HepG2 (cell line): ENCODE data around the gene ANAPC2. TPM values are rescaled to one million over a fixed set of nuclear protein-coding genes. Genes with fewer than 3 reads are reported as not detected.

Experiments
- CAMTA2 ChIP-seq: sonication (generic); formaldehyde crosslinking; IDR thresholded peaks from 2 replicates; pipeline ENCODE4 v1.4.0; 2020; ENCODE audit warnings: mild to moderate bottlenecking, missing genetic modification reagents, borderline replicate concordance
- FIP1L1 ChIP-seq: fragments of 200-400 bp; formaldehyde crosslinking; IDR thresholded peaks from 2 replicates; pipeline ENCODE4 v1.6.1; 2018; ENCODE audit warnings: low read depth, mild to moderate bottlenecking, low read length, moderate library complexity, borderline replicate concordance; ENCODE audit not compliant: insufficient read depth
- GATA4 ChIP-seq: sonication (generic); IDR thresholded peaks from 2 replicates; pipeline ENCODE4 v1.6.1; 2016; ENCODE audit warnings: antibody characterized with exemption, low read depth, borderline replicate concordance
- HMG20A ChIP-seq: IDR thresholded peaks from 2 replicates; pipeline ENCODE4 v1.6.1; 2016; ENCODE audit warnings: borderline replicate concordance
- JUND ChIP-seq: sonication (generic); formaldehyde crosslinking; IDR thresholded peaks from 2 replicates; pipeline ENCODE4 v1.8.0; 2022; ENCODE audit warnings: mild to moderate bottlenecking, missing genetic modification reagents
- MTF1 ChIP-seq: sonication (generic); formaldehyde crosslinking; IDR thresholded peaks from 2 replicates; pipeline ENCODE4 v1.5.0; 2020; ENCODE audit warnings: missing genetic modification reagents
- NONO ChIP-seq, 2 experiments: fragments of 450-650 bp in 1 of 2; sonication (generic) in 1 of 2; formaldehyde crosslinking in 1 of 2; IDR thresholded peaks in 1 of 2; conservative IDR thresholded peaks in 1 of 2; 2 replicates each; pipeline versions ENCODE4 v1.6.1 to v1.8.0; 2017 to 2022; ENCODE audit warnings: mild to moderate bottlenecking in 1 of 2, missing genetic modification reagents in 1 of 2, moderate library complexity in 1 of 2
- SMAD3 ChIP-seq: sonication (generic); formaldehyde crosslinking; IDR thresholded peaks from 2 replicates; pipeline ENCODE4 v1.4.0; 2020; ENCODE audit warnings: missing genetic modification reagents
- TMF1 ChIP-seq: sonication (generic); formaldehyde crosslinking; IDR thresholded peaks from 2 replicates; pipeline ENCODE4 v1.8.1; 2022; ENCODE audit warnings: low read depth, missing genetic modification reagents
- ZNF101 ChIP-seq: sonication (generic); formaldehyde crosslinking; IDR thresholded peaks from 2 replicates; pipeline ENCODE4 v1.4.0; 2020; ENCODE audit warnings: mild to moderate bottlenecking, low read depth, missing genetic modification reagents, borderline replicate concordance
- ZNF33A ChIP-seq: sonication (generic); formaldehyde crosslinking; IDR thresholded peaks from 2 replicates; pipeline ENCODE4 v1.5.1; 2020; ENCODE audit warnings: missing genetic modification reagents, mild to moderate bottlenecking, moderate library complexity, borderline replicate concordance
- ZNF431 ChIP-seq: sonication (generic); formaldehyde crosslinking; IDR thresholded peaks from 2 replicates; pipeline ENCODE4 v1.9.0; 2022; ENCODE audit warnings: missing genetic modification reagents, low read depth, mild to moderate bottlenecking, borderline replicate concordance
- ZNF7 ChIP-seq: IDR thresholded peaks from 2 replicates; pipeline ENCODE4 v1.6.1; 2016; ENCODE audit warnings: missing biosample characterization, missing genetic modification reagents
- polyA plus RNA-seq, 8 experiments: library from polyadenylated mRNA; depleted of rRNA in 3 of 8; stranded (reverse) in 7 of 8; unstranded in 1 of 8; fragments of >200 nt; fragmentation: Illumina TruSeq in 4 of 8; extraction: Trizol in 4 of 8; gene quantifications; 2 replicates each; pipeline versions ENCODE4 v1.2.1 to v1.2.3, GENCODE V29; 2011 to 2016; ENCODE audit warnings: low read depth in 4 of 8, missing spikeins in 1 of 8, mixed read lengths in 1 of 8; ENCODE audit not compliant: insufficient read depth in 1 of 8
- total RNA-seq, 5 experiments: library from RNA; depleted of rRNA; stranded (reverse); fragments of >200 nt; fragmentation: Illumina TruSeq; extraction: Trizol; gene quantifications; 2 replicates each; pipeline ENCODE4 v1.2.3, GENCODE V29; 2016; ENCODE audit warnings: low read depth in 1 of 5
- TF ChIP-seq, protein P1 (sequence below): sonication (generic); formaldehyde crosslinking; IDR thresholded peaks from 2 replicates; pipeline ENCODE4 v1.4.0; 2020; ENCODE audit warnings: missing genetic modification reagents
- TF ChIP-seq, protein P2 (sequence below): sonication (generic); formaldehyde crosslinking; conservative IDR thresholded peaks from 2 replicates; pipeline ENCODE4 v1.8.1; 2023; ENCODE audit warnings: missing genetic modification reagents
- TF ChIP-seq, protein P3 (sequence below): IDR thresholded peaks from 2 replicates; pipeline ENCODE4 v1.6.1; 2016
- TF ChIP-seq, protein P4 (sequence below): sonication (generic); formaldehyde crosslinking; IDR thresholded peaks from 2 replicates; pipeline ENCODE4 v1.9.0; 2021; ENCODE audit warnings: missing genetic modification reagents, borderline replicate concordance
- TF ChIP-seq, protein P5 (sequence below): sonication (generic); formaldehyde crosslinking; IDR thresholded peaks from 2 replicates; pipeline ENCODE4 v1.4.0; 2020; ENCODE audit warnings: mild to moderate bottlenecking, missing genetic modification reagents
- TF ChIP-seq, protein P6 (sequence below): sonication (generic); formaldehyde crosslinking; IDR thresholded peaks from 2 replicates; pipeline ENCODE4 v1.5.1; 2020; ENCODE audit warnings: missing genetic modification reagents, mild to moderate bottlenecking, borderline replicate concordance

ANAPC2 gene
- total and polyA plus RNA-seq, 2 of the 13 experiments (the other 11 are each of a cell fraction or from before 2014, with no cell fraction given): 12.3 to 15.4 TPM

DNA sequence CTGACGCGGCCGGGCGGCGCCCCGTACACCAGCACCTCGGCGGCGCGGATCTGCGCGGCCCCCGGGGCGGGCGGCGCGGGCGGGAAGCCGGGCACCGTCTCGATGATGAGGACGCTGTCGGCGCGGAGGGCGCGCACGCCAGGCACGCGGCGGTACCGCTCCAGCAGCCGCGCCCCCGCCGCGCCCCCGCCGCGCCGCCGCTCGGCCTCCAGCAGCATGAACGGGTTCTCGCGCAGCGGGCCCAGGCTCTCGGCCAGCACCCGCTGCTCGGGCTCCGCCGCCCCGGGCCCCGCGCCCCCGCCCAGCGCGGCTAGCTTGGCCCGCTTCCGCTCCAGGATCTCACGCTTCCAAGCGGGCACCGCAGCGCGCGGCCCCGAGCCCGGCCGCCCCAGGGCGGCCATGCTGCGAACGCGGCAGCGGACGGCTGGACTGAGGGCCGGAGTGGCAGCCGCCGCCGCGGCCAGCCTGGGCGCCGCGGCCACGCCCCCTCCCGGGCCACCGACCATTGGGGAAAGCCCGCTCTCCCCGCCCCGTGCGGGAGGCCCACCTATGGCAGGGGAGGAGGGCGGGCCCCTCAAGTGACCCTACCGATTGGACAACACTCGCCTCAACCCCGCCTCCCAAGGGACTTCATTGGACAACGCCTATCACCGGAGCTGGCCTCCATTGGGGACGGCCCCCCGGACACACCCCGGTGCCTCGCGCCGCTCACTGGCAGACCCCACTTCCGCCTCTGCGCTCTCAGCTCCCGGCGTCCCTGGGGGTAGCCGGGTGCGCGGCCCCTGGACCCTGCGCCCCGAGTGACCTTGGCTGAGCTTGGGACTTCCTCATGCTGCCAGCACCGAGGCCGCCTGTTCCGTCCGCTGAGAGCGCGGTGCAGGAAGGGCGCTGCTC is 12.2 kb upstream of the ANAPC2 start, which contains the start of gene TPRN (continued):
- TF ChIP-seq NONO (IDR thresholded peaks at IDR 0.05) (no peak), NONO (CRISPR knock-in tag; conservative IDR thresholded peaks at IDR 0.05) (peak; percentile 94), GATA4 (0 out of 2 replicates have a peak, but pooled peaks have one; percentile 15), SMAD3 (CRISPR knock-in tag) (peak; percentile 79; the same call in 1 of the 2 replicates), TMF1 (CRISPR knock-in tag) (no peak; the same call in 1 of the 2 replicates), ZNF33A (CRISPR knock-in tag) (0 out of 2 replicates have a peak, but pooled peaks have one; percentile 31), CAMTA2 (CRISPR knock-in tag) (no peak), HMG20A (no peak), MTF1 (0 out of 2 replicates have a peak, but pooled peaks have one; percentile 16), FIP1L1 (no peak), JUND (CRISPR knock-in tag) (no peak), ZNF7 (no peak), ZNF431 (CRISPR knock-in tag) (no peak), ZNF101 (CRISPR knock-in tag) (no peak)
- TF ChIP-seq, protein P1, sequence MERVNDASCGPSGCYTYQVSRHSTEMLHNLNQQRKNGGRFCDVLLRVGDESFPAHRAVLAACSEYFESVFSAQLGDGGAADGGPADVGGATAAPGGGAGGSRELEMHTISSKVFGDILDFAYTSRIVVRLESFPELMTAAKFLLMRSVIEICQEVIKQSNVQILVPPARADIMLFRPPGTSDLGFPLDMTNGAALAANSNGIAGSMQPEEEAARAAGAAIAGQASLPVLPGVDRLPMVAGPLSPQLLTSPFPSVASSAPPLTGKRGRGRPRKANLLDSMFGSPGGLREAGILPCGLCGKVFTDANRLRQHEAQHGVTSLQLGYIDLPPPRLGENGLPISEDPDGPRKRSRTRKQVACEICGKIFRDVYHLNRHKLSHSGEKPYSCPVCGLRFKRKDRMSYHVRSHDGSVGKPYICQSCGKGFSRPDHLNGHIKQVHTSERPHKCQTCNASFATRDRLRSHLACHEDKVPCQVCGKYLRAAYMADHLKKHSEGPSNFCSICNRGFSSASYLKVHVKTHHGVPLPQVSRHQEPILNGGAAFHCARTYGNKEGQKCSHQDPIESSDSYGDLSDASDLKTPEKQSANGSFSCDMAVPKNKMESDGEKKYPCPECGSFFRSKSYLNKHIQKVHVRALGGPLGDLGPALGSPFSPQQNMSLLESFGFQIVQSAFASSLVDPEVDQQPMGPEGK (CRISPR knock-in tag): peak; percentile 94
- TF ChIP-seq, protein P2, sequence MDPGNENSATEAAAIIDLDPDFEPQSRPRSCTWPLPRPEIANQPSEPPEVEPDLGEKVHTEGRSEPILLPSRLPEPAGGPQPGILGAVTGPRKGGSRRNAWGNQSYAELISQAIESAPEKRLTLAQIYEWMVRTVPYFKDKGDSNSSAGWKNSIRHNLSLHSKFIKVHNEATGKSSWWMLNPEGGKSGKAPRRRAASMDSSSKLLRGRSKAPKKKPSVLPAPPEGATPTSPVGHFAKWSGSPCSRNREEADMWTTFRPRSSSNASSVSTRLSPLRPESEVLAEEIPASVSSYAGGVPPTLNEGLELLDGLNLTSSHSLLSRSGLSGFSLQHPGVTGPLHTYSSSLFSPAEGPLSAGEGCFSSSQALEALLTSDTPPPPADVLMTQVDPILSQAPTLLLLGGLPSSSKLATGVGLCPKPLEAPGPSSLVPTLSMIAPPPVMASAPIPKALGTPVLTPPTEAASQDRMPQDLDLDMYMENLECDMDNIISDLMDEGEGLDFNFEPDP: no peak
- TF ChIP-seq, protein P3, sequence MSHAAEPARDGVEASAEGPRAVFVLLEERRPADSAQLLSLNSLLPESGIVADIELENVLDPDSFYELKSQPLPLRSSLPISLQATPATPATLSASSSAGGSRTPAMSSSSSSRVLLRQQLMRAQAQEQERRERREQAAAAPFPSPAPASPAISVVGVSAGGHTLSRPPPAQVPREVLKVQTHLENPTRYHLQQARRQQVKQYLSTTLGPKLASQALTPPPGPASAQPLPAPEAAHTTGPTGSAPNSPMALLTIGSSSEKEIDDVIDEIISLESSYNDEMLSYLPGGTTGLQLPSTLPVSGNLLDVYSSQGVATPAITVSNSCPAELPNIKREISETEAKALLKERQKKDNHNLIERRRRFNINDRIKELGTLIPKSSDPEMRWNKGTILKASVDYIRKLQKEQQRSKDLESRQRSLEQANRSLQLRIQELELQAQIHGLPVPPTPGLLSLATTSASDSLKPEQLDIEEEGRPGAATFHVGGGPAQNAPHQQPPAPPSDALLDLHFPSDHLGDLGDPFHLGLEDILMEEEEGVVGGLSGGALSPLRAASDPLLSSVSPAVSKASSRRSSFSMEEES (CRISPR knock-in tag): peak; percentile 66; the same call in 1 of the 2 replicates
- TF ChIP-seq, protein P4, sequence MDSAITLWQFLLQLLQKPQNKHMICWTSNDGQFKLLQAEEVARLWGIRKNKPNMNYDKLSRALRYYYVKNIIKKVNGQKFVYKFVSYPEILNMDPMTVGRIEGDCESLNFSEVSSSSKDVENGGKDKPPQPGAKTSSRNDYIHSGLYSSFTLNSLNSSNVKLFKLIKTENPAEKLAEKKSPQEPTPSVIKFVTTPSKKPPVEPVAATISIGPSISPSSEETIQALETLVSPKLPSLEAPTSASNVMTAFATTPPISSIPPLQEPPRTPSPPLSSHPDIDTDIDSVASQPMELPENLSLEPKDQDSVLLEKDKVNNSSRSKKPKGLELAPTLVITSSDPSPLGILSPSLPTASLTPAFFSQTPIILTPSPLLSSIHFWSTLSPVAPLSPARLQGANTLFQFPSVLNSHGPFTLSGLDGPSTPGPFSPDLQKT (CRISPR knock-in tag): no peak
- TF ChIP-seq, protein P5, sequence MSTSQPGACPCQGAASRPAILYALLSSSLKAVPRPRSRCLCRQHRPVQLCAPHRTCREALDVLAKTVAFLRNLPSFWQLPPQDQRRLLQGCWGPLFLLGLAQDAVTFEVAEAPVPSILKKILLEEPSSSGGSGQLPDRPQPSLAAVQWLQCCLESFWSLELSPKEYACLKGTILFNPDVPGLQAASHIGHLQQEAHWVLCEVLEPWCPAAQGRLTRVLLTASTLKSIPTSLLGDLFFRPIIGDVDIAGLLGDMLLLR (CRISPR knock-in tag): no peak; the same call in 1 of the 2 replicates
- TF ChIP-seq, protein P6, sequence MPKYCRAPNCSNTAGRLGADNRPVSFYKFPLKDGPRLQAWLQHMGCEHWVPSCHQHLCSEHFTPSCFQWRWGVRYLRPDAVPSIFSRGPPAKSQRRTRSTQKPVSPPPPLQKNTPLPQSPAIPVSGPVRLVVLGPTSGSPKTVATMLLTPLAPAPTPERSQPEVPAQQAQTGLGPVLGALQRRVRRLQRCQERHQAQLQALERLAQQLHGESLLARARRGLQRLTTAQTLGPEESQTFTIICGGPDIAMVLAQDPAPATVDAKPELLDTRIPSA: no peak
